Spleen (tissue), 11 donors: Measurements from ENCODE around the gene YIPF1. TPM values are rescaled to one million over a fixed set of nuclear protein-coding genes. Genes with fewer than 3 reads are reported as not detected.

Experiments used
- DNase-seq: peaks from one replicate; pipeline ENCODE4 v3.0.0-alpha.2; 2020
- H3K27ac ChIP-seq, 8 donors: fragments of 200-600 bp; sonication (generic) in 7 of 8; 1 replicate in 4 of 8; 2 replicates in 4 of 8; pipeline versions ENCODE4 v1.5.0 to v1.8.0; 2016 to 2021; ENCODE audit warnings: inconsistent platforms in 4 of 8, mild to moderate bottlenecking in 4 of 8, moderate library complexity in 1 of 8
- H3K27me3 ChIP-seq, 7 donors: fragments of 200-600 bp; sonication (generic) in 6 of 7; replicated peaks in 1 of 7; 1 replicate in 4 of 7; 2 replicates in 3 of 7; pipeline versions ENCODE4 v1.5.0 to v1.8.0; 2016 to 2021; ENCODE audit warnings: inconsistent platforms in 3 of 7, mild to moderate bottlenecking in 1 of 7
- H3K36me3 ChIP-seq, 6 donors: fragments of 200-600 bp; sonication (generic) in 5 of 6; 1 replicate in 4 of 6; 2 replicates in 2 of 6; pipeline versions ENCODE4 v1.5.0 to v1.8.0; 2016 to 2021; ENCODE audit warnings: inconsistent platforms in 2 of 6
- H3K4me1 ChIP-seq, 6 donors: fragments of 200-600 bp; sonication (generic) in 5 of 6; 1 replicate in 3 of 6; 2 replicates in 3 of 6; pipeline versions ENCODE4 v1.5.0 to v1.8.0; 2016 to 2021; ENCODE audit warnings: inconsistent platforms in 3 of 6
- H3K4me3 ChIP-seq, 8 donors: fragments of 200-600 bp; sonication (generic) in 7 of 8; 1 replicate in 4 of 8; 2 replicates in 4 of 8; pipeline versions ENCODE4 v1.5.0 to v1.8.0; 2016 to 2021; ENCODE audit warnings: inconsistent platforms in 4 of 8, mild to moderate bottlenecking in 4 of 8, moderate library complexity in 2 of 8
- H3K9me3 ChIP-seq, 8 donors: fragments of 200-600 bp; sonication (generic) in 7 of 8; 1 replicate in 4 of 8; 2 replicates in 4 of 8; pipeline versions ENCODE4 v1.5.0 to v1.8.0; 2016 to 2021; ENCODE audit warnings: inconsistent platforms in 4 of 8
- POLR2A ChIP-seq, 3 donors: fragments of 450-650 bp; IDR thresholded peaks; one replicate each; pipeline ENCODE4 v1.5.1; 2017; ENCODE audit warnings: antibody characterized with exemption in 3 of 3, mild to moderate bottlenecking in 1 of 3
- POLR2AphosphoS5 ChIP-seq, 3 donors: sonication (generic); formaldehyde crosslinking; IDR thresholded peaks; one replicate each; pipeline ENCODE4 v1.5.1; 2017; ENCODE audit warnings: antibody characterized with exemption in 3 of 3
- WGBS, 5 donors: extraction: QIAGEN DNeasy Blood & Tissue Kit in 3 of 5; methylation state at CpG; one replicate each; pipeline versions ENCODE4 v1.1.5 to v1.1.7; 2013 to 2018; 5-methylcytosine and 5-hydroxymethylcytosine counted together
- intact Hi-C: fragments of 100-400 bp; cut with DNase I; formaldehyde crosslinking; loops from one replicate; pipeline ENCODE4 v1.15.0; 2023; ENCODE audit warnings: low total_unique reads
- polyA plus RNA-seq, 3 donors: library from polyadenylated mRNA; stranded (reverse); fragments of 200-250 nt; gene quantifications; one replicate each; pipeline ENCODE4 v1.2.1, GENCODE V29; 2013
- total RNA-seq, 7 donors: library from RNA; depleted of rRNA in 3 of 7; stranded (reverse); fragments of >200 nt in 3 of 7; fragmentation: NEBNext Ultra II Directional in 4 of 7; extraction: Animal tissue kit (Norgen Biotek cat#: 25700) in 4 of 7; gene quantifications; one replicate each; pipeline versions ENCODE4 v1.1.0 to v1.2.1, GENCODE V29; 2016 to 2021
- TF ChIP-seq, protein P1 (sequence below), 11 experiments: fragments of 200-600 bp in 7 of 11; fragments of 450-650 bp in 4 of 11; sonication (generic) in 4 of 11; IDR thresholded peaks in 8 of 11; conservative IDR thresholded peaks in 3 of 11; 1 replicate in 7 of 11; 2 replicates in 4 of 11; pipeline versions ENCODE4 v1.4.0 to v1.8.0; 2016 to 2021; ENCODE audit warnings: antibody characterized with exemption in 11 of 11, inconsistent platforms in 4 of 11, mild to moderate bottlenecking in 1 of 11
- donor health status: healthy with polysubstance abuse.
- donor health status: DM: no; HTN: no; CAD: no; lungs with moderate emphysema.
- donor health status: DM: no; HTN: no; CAD: no.
- donor health status: Bipolar disorder and iron deficiency.
- donor health status: healthy.
- donor health status: DM: no; HTN: no; CAD: no.
- donor health status: DM: yes; HTN: yes; CAD: no.

Gene YIPF1
- total and polyA plus RNA-seq, 10 donors = 15.2 to 39.7 (median 22.0) TPM

DNA sequence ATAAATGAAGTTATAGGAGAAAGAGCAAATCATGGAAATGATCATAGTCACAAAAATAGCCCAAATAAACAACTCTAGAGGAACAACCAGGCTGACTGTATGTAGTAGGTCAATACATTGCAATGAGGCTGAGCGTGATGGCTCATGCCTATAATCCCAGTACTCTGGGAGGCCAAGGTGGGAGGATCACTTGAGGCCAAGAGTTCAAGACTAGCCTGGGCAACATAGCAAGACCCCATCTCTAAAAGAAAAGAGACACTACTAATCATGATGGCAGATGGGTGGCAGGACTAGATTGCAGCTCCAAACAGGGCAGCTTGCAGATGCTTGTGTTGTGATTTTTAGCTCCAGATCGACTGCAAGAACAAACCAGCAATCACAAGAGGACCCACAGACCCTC is 79.1 kb downstream of the YIPF1 start:
- no peaks in the 10 kb centered on the region for H3K27me3 ChIP-seq
- no peak for DNase-seq
- intact Hi-C loops = no loop called here
- H3K4me3 ChIP-seq = no peak overlapping the region
- peaks cover 0 to 94% (median 21%) of the 10 kb centered on the region in 6 donors for H3K36me3 ChIP-seq
- no peaks in the 10 kb centered on the region for H3K9me3 ChIP-seq
- WGBS, 5 donors = 73 to 98% (median 97%) methylated on average over 2 of the region's 2 CpGs
- no peak overlapping the region for H3K27ac ChIP-seq
- no peak for TF ChIP-seq POLR2AphosphoS5 (IDR thresholded peaks at IDR 0.05)
- no peak for TF ChIP-seq POLR2A (IDR thresholded peaks at IDR 0.05)
- TF ChIP-seq, protein P1, sequence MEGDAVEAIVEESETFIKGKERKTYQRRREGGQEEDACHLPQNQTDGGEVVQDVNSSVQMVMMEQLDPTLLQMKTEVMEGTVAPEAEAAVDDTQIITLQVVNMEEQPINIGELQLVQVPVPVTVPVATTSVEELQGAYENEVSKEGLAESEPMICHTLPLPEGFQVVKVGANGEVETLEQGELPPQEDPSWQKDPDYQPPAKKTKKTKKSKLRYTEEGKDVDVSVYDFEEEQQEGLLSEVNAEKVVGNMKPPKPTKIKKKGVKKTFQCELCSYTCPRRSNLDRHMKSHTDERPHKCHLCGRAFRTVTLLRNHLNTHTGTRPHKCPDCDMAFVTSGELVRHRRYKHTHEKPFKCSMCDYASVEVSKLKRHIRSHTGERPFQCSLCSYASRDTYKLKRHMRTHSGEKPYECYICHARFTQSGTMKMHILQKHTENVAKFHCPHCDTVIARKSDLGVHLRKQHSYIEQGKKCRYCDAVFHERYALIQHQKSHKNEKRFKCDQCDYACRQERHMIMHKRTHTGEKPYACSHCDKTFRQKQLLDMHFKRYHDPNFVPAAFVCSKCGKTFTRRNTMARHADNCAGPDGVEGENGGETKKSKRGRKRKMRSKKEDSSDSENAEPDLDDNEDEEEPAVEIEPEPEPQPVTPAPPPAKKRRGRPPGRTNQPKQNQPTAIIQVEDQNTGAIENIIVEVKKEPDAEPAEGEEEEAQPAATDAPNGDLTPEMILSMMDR (IDR thresholded peaks at IDR 0.05 in 8 of 11, conservative IDR thresholded peaks at IDR 0.05 in 3 of 11) = no peak
- no peaks in the 10 kb centered on the region for H3K4me1 ChIP-seq

DNA sequence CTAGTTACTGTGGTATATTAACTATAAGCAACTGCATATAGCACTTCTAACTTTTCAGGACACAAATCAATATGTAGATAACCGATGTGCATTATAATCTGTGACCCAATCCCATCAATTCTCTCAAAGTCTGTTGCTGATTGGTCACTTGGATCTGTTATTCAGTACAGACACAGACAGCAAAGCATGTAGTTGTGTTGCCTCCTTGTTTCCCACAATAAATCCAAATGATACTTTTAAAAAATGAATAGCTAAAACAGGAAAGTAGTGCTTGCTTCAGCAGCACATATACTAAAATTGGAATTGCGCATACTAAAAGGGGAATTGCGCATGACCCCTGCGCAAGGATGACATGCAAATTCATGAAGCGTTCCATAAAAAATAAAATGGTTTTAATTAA is 79.6 kb downstream of the YIPF1 start:
- intact Hi-C loops = no loop called here

DNA sequence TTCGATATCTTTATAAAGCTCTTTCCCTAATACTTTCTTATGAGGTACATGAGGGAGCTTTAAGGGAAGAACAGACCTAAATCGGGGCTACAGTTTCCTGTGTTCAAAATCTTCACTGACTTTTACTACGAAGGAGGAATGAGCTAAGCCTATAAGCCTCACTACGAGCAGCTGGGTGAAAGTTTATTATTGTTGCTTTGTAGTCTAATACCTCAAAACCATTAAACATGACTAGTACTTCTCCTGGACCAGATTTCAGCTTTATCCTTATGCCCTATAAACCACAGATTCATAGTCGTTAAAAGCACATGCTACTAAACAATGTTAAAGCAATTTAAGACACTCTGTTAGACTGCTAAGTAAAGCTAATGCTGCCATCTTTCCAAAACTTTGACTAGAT is 81.7 kb downstream of the YIPF1 start:
- H3K27me3 ChIP-seq = no peaks in the 10 kb centered on the region
- H3K4me3 ChIP-seq = no peak overlapping the region
- H3K36me3 ChIP-seq = peaks cover 0 to 99% (median 29%) of the 10 kb centered on the region in 6 donors
- no peak overlapping the region for H3K27ac ChIP-seq
- intact Hi-C loops = no loop called here
- TF ChIP-seq, protein P1 (IDR thresholded peaks at IDR 0.05 in 8 of 11, conservative IDR thresholded peaks at IDR 0.05 in 3 of 11) = no peak
- TF ChIP-seq POLR2AphosphoS5 (IDR thresholded peaks at IDR 0.05) (no peak), POLR2A (IDR thresholded peaks at IDR 0.05) (no peak)
- 83 to 91% (median 87%) methylated on average over 5 of the region's 5 CpGs for WGBS, 5 donors
- no peaks in the 10 kb centered on the region for H3K9me3 ChIP-seq
- no peaks in the 10 kb centered on the region for H3K4me1 ChIP-seq
- no peak for DNase-seq

More for the DNA sequence above, 79.6 kb downstream of the YIPF1 start:
- TF ChIP-seq POLR2A (IDR thresholded peaks at IDR 0.05) (no peak), POLR2AphosphoS5 (IDR thresholded peaks at IDR 0.05) (no peak)
- TF ChIP-seq, protein P1 (IDR thresholded peaks at IDR 0.05 in 8 of 11, conservative IDR thresholded peaks at IDR 0.05 in 3 of 11) = no peak
- no peaks in the 10 kb centered on the region for H3K9me3 ChIP-seq
- WGBS, 5 donors = 86 to 96% (median 93%) methylated on average over 5 of the region's 5 CpGs
- H3K27me3 ChIP-seq = no peaks in the 10 kb centered on the region
- H3K27ac ChIP-seq = no peak overlapping the region
- H3K4me1 ChIP-seq = no peaks in the 10 kb centered on the region
- H3K4me3 ChIP-seq = no peak overlapping the region
- peaks cover 0 to 94% (median 22%) of the 10 kb centered on the region in 6 donors for H3K36me3 ChIP-seq
- no peak for DNase-seq

DNA sequence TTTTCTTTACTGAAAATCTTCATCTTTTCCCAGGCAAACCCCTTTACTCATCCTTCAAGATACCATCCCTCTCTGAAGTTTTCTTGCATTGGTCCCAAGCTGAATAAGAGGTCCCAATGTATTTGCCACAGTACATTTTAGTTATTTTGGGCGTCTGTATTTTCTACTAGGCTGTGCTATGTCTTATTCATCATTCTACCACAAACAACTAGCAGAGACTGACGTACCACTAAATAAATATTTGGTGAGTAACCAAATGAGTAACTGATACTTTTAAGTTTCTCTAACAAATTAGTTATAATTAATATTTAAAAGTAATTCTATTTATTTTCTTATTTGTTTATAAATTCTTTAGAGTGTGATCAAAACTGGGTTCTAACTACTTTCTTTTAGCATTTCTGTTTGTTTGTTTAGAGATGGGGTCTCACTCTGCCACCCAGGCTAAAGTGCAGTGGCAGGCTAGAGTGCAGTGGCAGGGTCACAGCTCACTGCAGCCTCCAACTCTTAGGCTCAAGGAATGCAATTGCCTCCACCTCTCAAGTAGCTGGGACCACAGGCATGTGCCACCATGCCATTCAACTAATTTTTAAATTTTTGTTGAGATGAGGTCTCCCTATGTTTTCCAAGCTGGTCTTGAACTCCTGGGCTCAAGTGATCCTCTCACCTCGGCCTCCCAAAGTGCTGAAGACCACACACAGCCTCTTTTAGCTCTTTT is 84.6 kb downstream of the YIPF1 start:
- DNase-seq = no peak
- Histone ChIP-seq H3K27me3 (no peaks in the 10 kb centered on the region), H3K9me3 (no peaks in the 10 kb centered on the region), H3K36me3 (peaks cover 0 to 99% (median 53%) of the 10 kb centered on the region in 6 donors), H3K27ac (no peak overlapping the region), H3K4me3 (no peak overlapping the region), H3K4me1 (no peaks in the 10 kb centered on the region)
- intact Hi-C loops = no loop called here
- TF ChIP-seq POLR2A (IDR thresholded peaks at IDR 0.05) (no peak), POLR2AphosphoS5 (IDR thresholded peaks at IDR 0.05) (no peak)
- TF ChIP-seq, protein P1 (IDR thresholded peaks at IDR 0.05 in 8 of 11, conservative IDR thresholded peaks at IDR 0.05 in 3 of 11) = no peak
- 94 to 97% (median 94%) methylated on average over 3 of the region's 3 CpGs for WGBS, 5 donors
